GM19467 (cell line): ENCODE results near the gene C4orf54.

Experiments used
- ATAC-seq: cut with Tn5 transposase; IDR thresholded peaks from one replicate; pipeline ENCODE4 v1.9.1; 2021; ENCODE audit warnings: mild to moderate bottlenecking, moderate library complexity; ENCODE audit not compliant: unreplicated experiment

The C4orf54 gene

GRCh38 chr4:99625369-99625768 lies 32.3 kb downstream of the C4orf54 start:
- ATAC-seq = no peak

- ATAC-seq = no peak
Observed at GRCh38 chr4:99624141-99624719, 33.4 kb downstream of the C4orf54 start.

DNA sequence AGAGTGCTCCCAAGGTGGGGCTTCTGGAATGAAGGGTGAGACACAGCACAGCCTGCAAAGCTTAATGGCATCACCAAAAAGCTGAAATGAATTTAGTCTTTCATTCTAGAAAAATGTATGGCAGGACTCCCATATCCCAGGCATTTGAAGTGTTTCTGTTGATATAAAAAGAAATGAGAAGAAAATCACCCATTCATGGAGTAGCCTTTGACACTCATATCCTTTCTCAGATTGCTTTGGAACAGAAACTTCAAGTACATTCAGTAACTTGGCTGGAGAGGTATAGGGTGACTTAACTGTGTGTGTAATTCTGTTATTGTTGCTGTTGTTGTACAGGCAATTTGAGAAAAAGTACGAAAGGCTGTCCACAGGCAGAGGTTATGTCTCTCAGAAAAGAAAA lies 35.3 kb downstream of the C4orf54 start:
- no peak for ATAC-seq

DNA sequence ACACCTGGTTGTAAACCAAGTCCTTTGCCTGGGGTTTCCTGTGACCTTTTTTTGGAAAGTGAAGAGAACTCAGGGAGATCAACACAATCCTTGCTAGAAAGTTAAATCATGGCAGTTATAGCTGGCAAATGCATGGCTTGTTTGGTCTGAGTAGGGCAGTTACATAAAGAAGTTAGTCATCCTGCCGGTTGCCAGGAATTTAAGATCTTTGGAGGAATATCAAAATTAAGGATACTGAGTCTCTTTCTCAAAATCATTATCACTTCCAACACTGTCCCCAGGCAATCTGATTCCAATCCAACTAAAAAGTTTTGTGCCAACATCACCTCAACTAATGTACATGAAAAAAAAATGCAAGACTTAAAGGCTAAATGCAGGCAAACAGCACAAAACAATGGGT lies 40.3 kb downstream of the C4orf54 start:
- ATAC-seq = no peak

DNA sequence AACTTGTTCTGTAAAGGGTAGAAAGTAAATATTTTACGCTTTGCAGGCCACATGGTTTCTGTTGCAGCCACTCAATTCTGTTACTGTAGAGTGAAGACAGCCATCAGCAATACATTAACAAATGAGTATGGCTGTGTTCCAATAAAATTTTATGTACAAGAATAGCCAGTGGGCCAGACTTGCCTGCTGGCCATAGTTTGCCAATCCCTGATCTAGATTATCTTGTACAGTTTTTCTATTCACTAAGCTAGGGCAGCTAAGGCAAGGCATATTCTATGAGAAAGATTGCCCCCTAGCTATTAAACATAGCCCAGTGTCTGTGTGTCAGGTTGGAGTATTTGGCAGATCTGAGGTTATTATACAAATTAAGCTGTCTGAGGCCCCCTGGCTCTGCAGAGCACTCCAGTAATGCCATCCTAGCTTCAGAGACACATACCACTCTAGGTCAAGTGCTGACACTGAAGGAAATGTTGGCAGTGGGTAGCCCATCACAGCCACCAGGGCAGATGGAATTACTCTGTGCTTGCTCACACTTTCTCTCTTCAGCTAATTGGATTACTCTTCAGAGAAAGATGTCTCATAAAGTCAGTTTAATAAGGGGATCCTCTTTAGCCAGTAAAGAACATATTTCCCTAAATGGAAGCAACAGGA lies 42.3 kb downstream of the C4orf54 start:
- ATAC-seq = no peak

DNA sequence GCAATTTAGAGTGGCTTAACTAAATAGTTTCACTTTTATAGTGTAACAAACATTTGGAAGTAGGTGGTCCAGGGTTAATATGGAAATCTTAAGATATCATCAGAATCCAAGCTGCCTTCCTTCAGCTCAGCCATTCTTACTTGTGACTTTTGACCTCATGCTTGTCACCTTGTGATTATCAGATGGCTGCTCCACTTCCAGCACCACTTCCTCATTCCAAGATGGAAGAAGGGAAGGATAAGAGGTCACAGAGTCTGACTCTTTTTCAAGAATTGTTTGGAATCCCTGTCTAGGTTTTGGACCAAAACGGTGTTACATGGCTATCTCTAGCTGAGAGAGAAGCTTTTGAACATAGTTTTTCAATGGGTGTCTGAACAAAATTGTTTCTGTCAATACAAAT lies 43.1 kb downstream of the C4orf54 start:
- no peak for ATAC-seq

DNA sequence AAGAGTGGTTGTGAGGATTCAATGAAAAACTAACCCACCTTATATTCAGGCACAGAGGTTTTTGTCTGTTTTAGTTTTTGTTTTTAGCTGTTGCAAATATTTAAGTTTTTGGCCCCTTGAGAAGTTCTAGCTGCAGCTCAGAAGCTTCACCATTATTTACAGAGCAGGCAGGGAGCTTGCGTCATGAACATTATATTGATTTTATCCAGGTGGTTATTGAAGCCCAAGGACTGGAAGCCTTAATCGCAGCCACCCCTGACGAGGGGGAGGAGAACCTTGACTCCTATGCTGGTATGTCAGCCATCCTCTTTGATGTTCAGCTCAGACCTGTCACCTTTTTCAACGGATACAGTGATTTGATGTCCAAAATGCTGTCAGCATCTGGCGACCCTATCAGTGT lies 44.9 kb downstream of the C4orf54 start:
- ATAC-seq = no peak

- ATAC-seq = no peak
Observed at GRCh38 chr4:99612281-99612680, 45.3 kb downstream of the C4orf54 start.

DNA sequence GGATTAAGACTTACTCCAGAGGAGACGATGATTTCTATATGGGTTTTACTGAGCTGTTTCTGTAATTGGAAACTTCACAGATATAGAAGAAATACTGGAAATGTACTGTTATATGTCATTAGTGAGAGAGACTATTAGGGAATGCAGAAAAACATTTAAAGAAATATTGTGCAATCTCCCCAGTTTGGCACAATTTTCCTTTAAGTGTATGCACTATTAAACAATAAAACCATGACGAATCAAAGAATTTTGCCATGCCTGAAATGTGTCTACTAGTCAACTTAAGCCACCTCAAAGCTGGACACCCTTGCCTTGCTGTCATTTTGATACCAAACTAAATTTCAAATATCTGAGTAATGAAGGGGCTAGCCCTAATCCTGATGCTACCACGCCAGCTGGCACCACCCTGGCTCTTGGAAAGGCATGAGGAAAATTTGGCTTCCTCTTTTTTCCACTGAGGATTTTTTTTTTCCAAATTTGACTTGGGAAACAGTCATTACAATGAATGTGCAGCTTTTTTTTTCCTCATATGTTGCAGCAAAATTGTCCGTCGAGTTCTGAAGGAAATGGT lies 46.9 kb downstream of the C4orf54 start:
- ATAC-seq = no peak

- ATAC-seq = no peak
Observed at GRCh38 chr4:99608417-99608816, 49.2 kb downstream of the C4orf54 start.
